GM23248 (cell line): Measurements from ENCODE around the gene STAB2. TPM values are rescaled to one million over a fixed set of nuclear protein-coding genes. Genes with fewer than 3 reads are reported as not detected.

ENCODE experiments used
- DNase-seq: peaks from one replicate; pipeline ENCODE4 v3.0.0-alpha.2; 2015
- H2AFZ ChIP-seq: fragments of 200-600 bp; sonication (generic); 2 replicates; pipeline ENCODE4 v1.6.1; 2016; ENCODE audit warnings: antibody characterized with exemption
- H3F3A ChIP-seq: fragments of 200-600 bp; sonication (generic); 2 replicates; pipeline ENCODE4 v1.6.1; 2016; ENCODE audit warnings: mild to moderate bottlenecking, antibody characterized with exemption, mixed run types; ENCODE audit not compliant: insufficient read depth
- H3K27ac ChIP-seq: fragments of 200-600 bp; sonication (generic); 2 replicates; pipeline ENCODE4 v1.5.1; 2016; ENCODE audit warnings: mild to moderate bottlenecking
- H3K27me3 ChIP-seq: fragments of 200-600 bp; sonication (generic); replicated peaks from 2 replicates; pipeline ENCODE4 v1.6.1; 2016; ENCODE audit warnings: mild to moderate bottlenecking; ENCODE audit not compliant: insufficient read depth
- H3K36me3 ChIP-seq: fragments of 200-600 bp; sonication (generic); 2 replicates; pipeline ENCODE4 v1.6.1; 2016; ENCODE audit warnings: low read depth, mild to moderate bottlenecking
- H3K4me1 ChIP-seq: fragments of 200-600 bp; sonication (generic); 2 replicates; pipeline ENCODE4 v1.6.1; 2016; ENCODE audit warnings: mild to moderate bottlenecking; ENCODE audit not compliant: insufficient read depth
- H3K4me2 ChIP-seq: fragments of 200-600 bp; sonication (generic); one replicate; pipeline ENCODE4 v1.6.1; 2016; ENCODE audit warnings: mild to moderate bottlenecking; ENCODE audit not compliant: unreplicated experiment
- H3K4me3 ChIP-seq: fragments of 200-600 bp; sonication (generic); 2 replicates; pipeline ENCODE4 v1.5.1; 2016; ENCODE audit warnings: mild to moderate bottlenecking
- H3K79me2 ChIP-seq: fragments of 200-600 bp; sonication (generic); 2 replicates; pipeline ENCODE4 v1.6.1; 2016; ENCODE audit warnings: mild to moderate bottlenecking; ENCODE audit not compliant: insufficient read depth
- H3K9ac ChIP-seq: fragments of 200-600 bp; sonication (generic); 2 replicates; pipeline ENCODE4 v1.6.1; 2016; ENCODE audit warnings: mild to moderate bottlenecking
- H3K9me2 ChIP-seq: fragments of 200-600 bp; sonication (generic); 2 replicates; pipeline ENCODE4 v1.6.1; 2016; ENCODE audit warnings: mixed run types, mild to moderate bottlenecking, moderate library complexity; ENCODE audit not compliant: insufficient read depth
- H3K9me3 ChIP-seq: fragments of 200-600 bp; sonication (generic); one replicate; pipeline ENCODE4 v1.6.1; 2017; ENCODE audit warnings: low read depth
- H4K20me1 ChIP-seq: fragments of 200-600 bp; sonication (generic); 2 replicates; pipeline ENCODE4 v1.6.0; 2016; ENCODE audit not compliant: insufficient read depth
- EZH2 ChIP-seq: fragments of 200-600 bp; sonication (generic); IDR thresholded peaks from 2 replicates; pipeline ENCODE4 v1.6.1; 2018; ENCODE audit warnings: antibody characterized with exemption, mild to moderate bottlenecking; ENCODE audit not compliant: insufficient read depth, poor library complexity, severe bottlenecking
- EZH2phosphoT487 ChIP-seq: fragments of 200-600 bp; sonication (generic); IDR thresholded peaks from 2 replicates; pipeline ENCODE4 v1.6.1; 2018; ENCODE audit warnings: antibody characterized with exemption, moderate library complexity, mild to moderate bottlenecking, low read depth; ENCODE audit not compliant: insufficient read depth
- WGBS, 2 experiments: methylation state at CpG; one replicate each; pipeline ENCODE4 v1.1.6; 2015 to 2017; ENCODE audit warnings: low lambda C conversion rate in 2 of 2, low coverage in 1 of 2; ENCODE audit errors: missing lambda C conversion rate in 2 of 2; 5-methylcytosine and 5-hydroxymethylcytosine counted together
- in situ Hi-C: fragments of 300-500 bp; cut with MboI; formaldehyde crosslinking; loops from 2 replicates; pipeline ENCODE4 v1.15.0; 2020
- polyA plus RNA-seq: library from polyadenylated mRNA; unstranded; fragments of >200 nt; fragmentation: Nextera tagmentation; extraction: Ambion mirVana; gene quantifications from 2 replicates; pipeline ENCODE4 v1.2.1, GENCODE V29; 2016
- total RNA-seq: library from RNA; depleted of rRNA; stranded (reverse); fragments of >200 nt; shearing (Covaris generic); gene quantifications from 2 replicates; pipeline ENCODE4 v1.2.3, GENCODE V29; 2014

Gene STAB2
- total and polyA plus RNA-seq, 2 experiments from 2014 or later = not detected

- Histone ChIP-seq H3F3A (no peaks in the 10 kb centered on the region), H3K9me2 (no peaks in the 10 kb centered on the region), H3K79me2 (no peaks in the 10 kb centered on the region), H2AFZ (no peak overlapping the region), H3K4me2 (no peak overlapping the region), H3K9me3 (no peaks in the 10 kb centered on the region), H3K4me1 (no peaks in the 10 kb centered on the region), H3K27ac (no peak overlapping the region), H3K9ac (no peak overlapping the region), H4K20me1 (no peaks in the 10 kb centered on the region), H3K4me3 (no peak overlapping the region), H3K27me3 (peaks cover 5% of the 10 kb centered on the region; the same call in 1 of the 2 replicates), H3K36me3 (no peaks in the 10 kb centered on the region)
- DNase-seq = no peak
- 39 to 41% methylated on average over 5 of the region's 5 CpGs for WGBS, 2 experiments
- in situ Hi-C loops = no loop called here
- TF ChIP-seq EZH2 (no peak), EZH2phosphoT487 (no peak)
Observed at GRCh38 chr12:103620395-103620794, 33.3 kb downstream of the STAB2 start.

GRCh38 chr12:103623716-103624115 is 36.6 kb downstream of the STAB2 start:
- Histone ChIP-seq H3K9ac (no peak overlapping the region), H2AFZ (no peak overlapping the region), H3K36me3 (no peaks in the 10 kb centered on the region), H3K4me1 (no peaks in the 10 kb centered on the region), H3K9me3 (no peaks in the 10 kb centered on the region), H3K27ac (no peak overlapping the region), H3K9me2 (no peaks in the 10 kb centered on the region), H3F3A (no peaks in the 10 kb centered on the region), H3K27me3 (no peaks in the 10 kb centered on the region; the same call in 1 of the 2 replicates), H3K4me2 (no peak overlapping the region), H3K4me3 (no peak overlapping the region), H4K20me1 (no peaks in the 10 kb centered on the region), H3K79me2 (no peaks in the 10 kb centered on the region)
- no peak for TF ChIP-seq EZH2
- no peak for TF ChIP-seq EZH2phosphoT487
- DNase-seq = peak; percentile 16
- 25 to 29% methylated on average over 6 of the region's 6 CpGs for WGBS, 2 experiments
- in situ Hi-C loops = no loop called here

- no peaks in the 10 kb centered on the region for H3K9me3 ChIP-seq
- DNase-seq = peak; percentile 88
- 2 to 4% methylated on average over 4 of the region's 4 CpGs for WGBS, 2 experiments
- H3K4me3 ChIP-seq = no peak overlapping the region
- no peaks in the 10 kb centered on the region for H3F3A ChIP-seq
- no peaks in the 10 kb centered on the region for H3K4me1 ChIP-seq
- TF ChIP-seq EZH2phosphoT487 (no peak), EZH2 (no peak)
- H3K4me2 ChIP-seq = no peak overlapping the region
- H3K27me3 ChIP-seq = no peaks in the 10 kb centered on the region; the same call in 1 of the 2 replicates
- H3K79me2 ChIP-seq = no peaks in the 10 kb centered on the region
- H3K36me3 ChIP-seq = no peaks in the 10 kb centered on the region
- H4K20me1 ChIP-seq = no peaks in the 10 kb centered on the region
- no peak overlapping the region for H3K9ac ChIP-seq
- H2AFZ ChIP-seq = no peak overlapping the region
- in situ Hi-C loops = no loop called here
- no peaks in the 10 kb centered on the region for H3K9me2 ChIP-seq
- H3K27ac ChIP-seq = no peak overlapping the region
Observed at GRCh38 chr12:103626498-103626897, 39.4 kb downstream of the STAB2 start.

- Histone ChIP-seq H3K4me1 (no peaks in the 10 kb centered on the region), H4K20me1 (no peaks in the 10 kb centered on the region), H3K79me2 (no peaks in the 10 kb centered on the region), H3F3A (no peaks in the 10 kb centered on the region), H3K4me3 (no peak overlapping the region), H3K27me3 (no peaks in the 10 kb centered on the region), H3K9me2 (no peaks in the 10 kb centered on the region), H3K9me3 (no peaks in the 10 kb centered on the region), H3K36me3 (no peaks in the 10 kb centered on the region), H3K9ac (no peak overlapping the region), H3K27ac (no peak overlapping the region), H2AFZ (no peak overlapping the region), H3K4me2 (no peak overlapping the region)
- TF ChIP-seq EZH2phosphoT487 (no peak), EZH2 (no peak)
- 31 to 39% methylated on average over 3 of the region's 3 CpGs for WGBS, 2 experiments
- in situ Hi-C loops = no loop called here
- DNase-seq = peak; percentile 20
Observed at GRCh38 chr12:103627189-103627855, 40.2 kb downstream of the STAB2 start.
